IMR-90 (cell line): ENCODE measurements around the gene KCP. TPM values are rescaled to one million over a fixed set of nuclear protein-coding genes. Genes with fewer than 3 reads are reported as not detected.
A peak's percentile ranks its signal among the peaks of the same experiment; 100 is the strongest.

Source experiments
- ATAC-seq: fragments of 200-7000 bp; cut with Tn5 transposase; 2 replicates; pipeline ENCODE4 v1.9.1; 2020; ENCODE audit warnings: low read depth, mild to moderate bottlenecking, moderate library complexity
- BruUV-seq: library from RNA; stranded (reverse); fragments of 400-500 nt; replicated peaks from 2 replicates; lab custom pipeline; 2021; lab: Mats Ljungman, UMichigan
- CTCF ChIA-PET: fragments of 300-600 bp; formaldehyde crosslinking; extraction: SDS; loops from one replicate; lab custom pipeline; 2021; ENCODE audit warnings: antibody characterized with exemption; lab: Yijun Ruan, JAX
- POLR2A ChIA-PET: fragments of 300-600 bp; sonication (Branson Sonifier 250); formaldehyde crosslinking; loops from one replicate; lab custom pipeline; 2022; ENCODE audit warnings: antibody characterized with exemption; ENCODE audit not compliant: unreplicated experiment; lab: Charles Lee
- DNase-seq: peaks from one replicate; pipeline ENCODE4 v3.0.0; 2013
- H2AFZ ChIP-seq: replicated peaks from 2 replicates; pipeline ENCODE3; 2013; ENCODE audit warnings: low read length, mild to moderate bottlenecking; ENCODE audit not compliant: poor library complexity
- H2AK5ac ChIP-seq: 2 replicates; pipeline ENCODE4 v1.6.1; 2013; ENCODE audit warnings: low read depth, low read length, inconsistent platforms
- H2AK9ac ChIP-seq: replicated peaks from 2 replicates; pipeline ENCODE3; 2013; ENCODE audit warnings: mild to moderate bottlenecking, low read depth, low read length, moderate library complexity; ENCODE audit not compliant: poor library complexity
- H2BK120ac ChIP-seq: 2 replicates; pipeline ENCODE4 v1.6.1; 2013; ENCODE audit warnings: low read depth, low read length, inconsistent platforms
- H2BK15ac ChIP-seq: 3 replicates; pipeline ENCODE4 v1.6.1; 2013; ENCODE audit warnings: low read depth, low read length, inconsistent platforms
- H2BK20ac ChIP-seq: 2 replicates; pipeline ENCODE4 v1.6.1; 2013; ENCODE audit warnings: low read depth, mild to moderate bottlenecking, inconsistent platforms, low read length, moderate library complexity
- H2BK5ac ChIP-seq: 2 replicates; pipeline ENCODE4 v1.6.1; 2013; ENCODE audit warnings: mild to moderate bottlenecking, low read depth, low read length, inconsistent platforms; ENCODE audit not compliant: poor library complexity, severe bottlenecking
- H3K14ac ChIP-seq: replicated peaks from 2 replicates; pipeline ENCODE4 v1.6.1; 2013; ENCODE audit warnings: low read depth, low read length, inconsistent platforms
- H3K18ac ChIP-seq: 2 replicates; pipeline ENCODE4 v1.6.1; 2013; ENCODE audit warnings: low read depth, low read length, control low read depth
- H3K23ac ChIP-seq: 2 replicates; pipeline ENCODE4 v1.6.1; 2013; ENCODE audit warnings: low read depth, low read length, inconsistent platforms
- H3K27ac ChIP-seq: 2 replicates; pipeline ENCODE4 v1.5.1; 2013; ENCODE audit warnings: mild to moderate bottlenecking, control low read depth, low read length; ENCODE audit not compliant: insufficient read depth
- H3K27me3 ChIP-seq: 2 replicates; pipeline ENCODE4 v1.6.1; 2013; ENCODE audit warnings: low read length; ENCODE audit not compliant: control insufficient read depth, insufficient read depth
- H3K36me3 ChIP-seq: 2 replicates; pipeline ENCODE4 v1.6.1; 2013; ENCODE audit warnings: low read length, mixed read lengths; ENCODE audit not compliant: control insufficient read depth, insufficient read depth
- H3K4ac ChIP-seq: 2 replicates; pipeline ENCODE4 v1.6.1; 2013; ENCODE audit warnings: low read depth, low read length, inconsistent platforms
- H3K4me1 ChIP-seq: 2 replicates; pipeline ENCODE4 v1.6.1; 2013; ENCODE audit warnings: low read length, mixed read lengths; ENCODE audit not compliant: control insufficient read depth, insufficient read depth
- H3K4me2 ChIP-seq: 2 replicates; pipeline ENCODE4 v1.6.1; 2013; ENCODE audit warnings: low read depth, mild to moderate bottlenecking, control low read depth, low read length, moderate library complexity
- H3K4me3 ChIP-seq: 2 replicates; pipeline ENCODE4 v1.5.1; 2013; ENCODE audit warnings: low read depth, mild to moderate bottlenecking, control low read depth, low read length, moderate library complexity; ENCODE audit not compliant: insufficient read depth
- H3K56ac ChIP-seq: 2 replicates; pipeline ENCODE4 v1.6.1; 2013; ENCODE audit warnings: low read length, inconsistent platforms; ENCODE audit not compliant: insufficient read depth; ENCODE audit errors: extremely low read depth
- H3K79me1 ChIP-seq, 2 experiments: 2 replicates each; pipeline ENCODE4 v1.6.1; 2013; ENCODE audit warnings: low read length in 2 of 2, inconsistent platforms in 1 of 2, low read depth in 1 of 2
- H3K9ac ChIP-seq: 2 replicates; pipeline ENCODE4 v1.6.1; 2013; ENCODE audit warnings: low read depth, low read length, control low read depth
- H3K9me1 ChIP-seq: 2 replicates; pipeline ENCODE4 v1.6.1; 2013; ENCODE audit warnings: low read length, inconsistent platforms; ENCODE audit not compliant: insufficient read depth
- H3K9me3 ChIP-seq: 2 replicates; pipeline ENCODE4 v1.6.1; 2013; ENCODE audit warnings: low read length; ENCODE audit not compliant: control insufficient read depth, insufficient read depth
- H4K20me1 ChIP-seq: 2 replicates; pipeline ENCODE4 v1.6.1; 2013; ENCODE audit warnings: low read length, inconsistent platforms; ENCODE audit not compliant: insufficient read depth
- H4K5ac ChIP-seq: 2 replicates; pipeline ENCODE4 v1.6.1; 2013; ENCODE audit warnings: mild to moderate bottlenecking, low read depth, low read length, control low read depth
- H4K8ac ChIP-seq, 2 experiments: 2 replicates each; pipeline ENCODE4 v1.6.1; 2013; ENCODE audit warnings: low read depth in 2 of 2, low read length in 2 of 2, control low read depth in 1 of 2, inconsistent platforms in 1 of 2
- H4K91ac ChIP-seq: 2 replicates; pipeline ENCODE4 v1.6.1; 2013; ENCODE audit warnings: low read depth, low read length, inconsistent platforms; ENCODE audit not compliant: insufficient read depth
- BHLHE40 ChIP-seq: fragments of 150-350 bp; IDR thresholded peaks from 2 replicates; pipeline ENCODE4 v1.6.1; 2016; ENCODE audit warnings: mild to moderate bottlenecking, low read depth, low read length
- CEBPB ChIP-seq: IDR thresholded peaks from 2 replicates; pipeline ENCODE4 v1.6.1; 2012; ENCODE audit warnings: low read depth, low read length, improper control_type of control experiment
- CTCF ChIP-seq: conservative IDR thresholded peaks from 2 replicates; pipeline ENCODE4 v1.5.1; 2012; ENCODE audit warnings: mild to moderate bottlenecking, low read depth, low read length, improper control_type of control experiment
- ELK1 ChIP-seq: fragments of 150-350 bp; IDR thresholded peaks from 2 replicates; pipeline ENCODE4 v1.6.1; 2016; ENCODE audit warnings: low read depth, mild to moderate bottlenecking, low read length, moderate library complexity, borderline replicate concordance
- FOS ChIP-seq: fragments of 150-350 bp; IDR thresholded peaks from 2 replicates; pipeline ENCODE4 v1.6.1; 2016; ENCODE audit warnings: low read depth, low read length
- MAFK ChIP-seq: IDR thresholded peaks from 2 replicates; pipeline ENCODE4 v1.6.1; 2012; ENCODE audit warnings: low read depth, low read length, improper control_type of control experiment
- MAZ ChIP-seq: IDR thresholded peaks from 2 replicates; pipeline ENCODE4 v1.6.1; 2012; ENCODE audit warnings: low read depth, mild to moderate bottlenecking, low read length, improper control_type of control experiment, moderate library complexity, borderline replicate concordance
- MXI1 ChIP-seq: IDR thresholded peaks from 2 replicates; pipeline ENCODE4 v1.6.1; 2012; ENCODE audit warnings: low read depth, mild to moderate bottlenecking, low read length, moderate library complexity, borderline replicate concordance
- NFE2L2 ChIP-seq: fragments of 150-350 bp; IDR thresholded peaks from 2 replicates; pipeline ENCODE4 v1.6.1; 2016; ENCODE audit warnings: low read depth, mild to moderate bottlenecking, low read length
- POLR2A ChIP-seq: IDR thresholded peaks from 2 replicates; pipeline ENCODE4 v1.6.1; 2012; ENCODE audit warnings: mild to moderate bottlenecking, low read depth, low read length
- RAD21 ChIP-seq: IDR thresholded peaks from 2 replicates; pipeline ENCODE4 v1.6.1; 2012; ENCODE audit warnings: low read length, improper control_type of control experiment
- RCOR1 ChIP-seq: IDR thresholded peaks from 2 replicates; pipeline ENCODE4 v1.6.1; 2012; ENCODE audit warnings: mild to moderate bottlenecking, low read length, improper control_type of control experiment; ENCODE audit not compliant: insufficient replicate concordance
- RFX5 ChIP-seq: IDR thresholded peaks from 2 replicates; pipeline ENCODE4 v1.8.0; 2012; ENCODE audit warnings: low read depth, mild to moderate bottlenecking, low read length, moderate library complexity
- SMC3 ChIP-seq: fragments of 150-350 bp; IDR thresholded peaks from 2 replicates; pipeline ENCODE4 v1.6.1; 2016; ENCODE audit warnings: low read depth, mild to moderate bottlenecking, antibody characterized with exemption, low read length, moderate library complexity
- WGBS, 2 experiments: methylation state at CpG; one replicate each; pipeline versions ENCODE4 v1.1.5 to v1.1.7; 2013; ENCODE audit warnings: missing lambda C conversion rate in 2 of 2; ENCODE audit not compliant: insufficient read length in 1 of 2; ENCODE audit errors: extremely low coverage in 2 of 2; 5-methylcytosine and 5-hydroxymethylcytosine counted together
- dilution Hi-C: fragments of 300-500 bp; cut with HindIII; formaldehyde crosslinking; loops from one replicate; pipeline ENCODE4 v1.14.3; 2018; ENCODE audit warnings: low sequenced_read_pairs; ENCODE audit not compliant: unreplicated experiment
- in situ Hi-C: fragments of 300-500 bp; cut with MboI; formaldehyde crosslinking; loops from 3 replicates; pipeline ENCODE4 v1.14.3; 2019; ENCODE audit warnings: low sequenced_read_pairs, inconsistent platforms, mixed read lengths
- intact Hi-C: fragments of 100-400 bp; cut with micrococcal nuclease; formaldehyde crosslinking; loops from 2 replicates; pipeline ENCODE4 v1.10.0; 2022
- polyA plus RNA-seq, 3 experiments: library from polyadenylated mRNA; depleted of rRNA; stranded (reverse); fragments of >200 nt; gene quantifications; 2 replicates each; pipeline ENCODE4 v1.2.3, GENCODE V29; 2012; ENCODE audit warnings: low replicate concordance in 1 of 3
- total RNA-seq: library from RNA; depleted of rRNA; stranded (reverse); fragments of >200 nt; gene quantifications from 2 replicates; pipeline ENCODE4 v1.2.3, GENCODE V29; 2012

The KCP gene
- total and polyA plus RNA-seq, 2 of the 4 experiments (the other 2 are of a cell fraction), result 0.03 TPM; not detected in 1

DNA sequence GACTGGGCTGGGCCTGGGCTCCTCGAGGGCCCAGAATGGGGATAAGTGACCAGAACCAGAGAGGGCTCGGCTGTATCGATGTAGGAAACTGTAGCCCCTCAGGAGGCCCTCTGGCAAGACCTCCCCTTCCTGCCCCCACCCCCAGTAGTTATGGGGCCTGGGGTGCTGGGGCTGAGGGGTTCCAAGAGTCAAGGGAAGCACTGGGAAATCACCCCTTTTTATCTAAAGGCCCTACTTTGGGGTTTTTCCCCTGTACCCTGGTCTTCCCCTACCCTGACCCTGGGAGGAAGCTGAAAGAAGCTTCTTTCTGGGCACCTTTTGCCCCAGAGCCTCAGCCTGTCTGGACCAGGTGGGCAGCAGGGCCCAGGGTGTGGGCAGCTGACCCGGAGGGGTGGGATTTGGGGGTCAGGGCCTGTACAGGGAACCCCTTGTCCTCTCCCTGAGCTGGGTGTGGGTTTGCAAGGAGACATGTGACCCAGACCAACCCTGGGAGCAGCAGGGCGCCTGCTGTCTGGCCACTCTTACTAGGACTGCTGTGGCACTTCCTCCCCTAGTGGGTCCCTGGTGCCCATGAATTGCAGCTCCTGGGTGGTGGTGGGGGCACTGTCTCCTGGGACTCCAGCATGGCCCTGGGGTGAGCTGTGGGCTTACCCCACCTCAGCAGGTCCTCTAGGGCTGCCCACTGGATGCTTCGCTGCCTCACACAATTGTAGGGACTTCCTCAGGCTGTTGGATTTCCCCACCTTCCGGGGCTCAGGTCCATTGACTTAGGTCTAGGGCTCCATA is 28.8 kb upstream of the KCP start (continued):
- TF ChIP-seq NFE2L2, result no peak

DNA sequence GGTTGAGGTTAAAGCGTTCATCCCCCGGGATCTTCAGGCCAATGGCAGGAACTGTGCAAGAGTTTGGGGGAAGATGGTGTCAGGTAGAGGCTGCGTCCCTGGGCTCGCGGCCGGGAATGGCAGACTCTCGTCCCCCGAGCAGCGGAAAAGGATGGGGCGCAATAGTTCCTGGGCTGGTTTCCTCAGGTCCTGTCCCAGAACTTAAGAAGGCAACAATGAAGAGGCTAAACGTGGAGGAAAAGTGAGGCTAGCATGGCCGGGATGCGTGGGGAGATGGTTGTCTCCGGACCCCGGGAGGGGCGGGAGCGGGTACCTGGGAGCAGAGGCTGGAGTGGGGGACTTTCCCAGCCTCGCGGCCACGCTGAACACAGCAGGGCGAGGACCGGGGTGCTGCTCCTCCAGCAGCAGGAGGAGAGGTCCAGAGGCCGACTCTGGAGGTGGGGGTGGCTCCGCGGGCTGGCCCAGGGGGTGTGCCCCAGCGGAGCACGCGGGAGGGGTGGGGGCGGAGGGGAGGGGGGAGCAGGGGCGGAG is 28.1 kb upstream of the KCP start:
- intact Hi-C loops (no loop called here), in situ Hi-C loops (no loop called here), dilution Hi-C loops (no loop called here)
- Histone ChIP-seq H2AK9ac (no peak overlapping the region), H3K18ac (no peak overlapping the region), H4K20me1 (no peaks in the 10 kb centered on the region; the same call in 1 of the 2 replicates), H3K27ac (no peak overlapping the region), H3K27me3 (peaks cover 75% of the 10 kb centered on the region), H3K79me1 (no peaks in the 10 kb centered on the region), H3K14ac (no peak overlapping the region), H4K91ac (no peak overlapping the region), H2BK15ac (no peak overlapping the region), H3K4me3 (peak overlapping the region; percentile 21), H3K9me1 (no peaks in the 10 kb centered on the region), H3K4ac (no peak overlapping the region), H2AFZ (peak overlapping the region; percentile 70), H2BK120ac (no peak overlapping the region), H4K5ac (no peak overlapping the region), H2BK5ac (no peak overlapping the region), H3K36me3 (no peaks in the 10 kb centered on the region), H3K56ac (no peak overlapping the region), H3K9me3 (no peaks in the 10 kb centered on the region), H3K4me2 (peak overlapping the region; percentile 75), H4K8ac (no peak overlapping the region), H3K9ac (no peak overlapping the region), H3K23ac (no peak overlapping the region), H3K4me1 (no peaks in the 10 kb centered on the region; the same call in 1 of the 2 replicates), H2AK5ac (no peak overlapping the region), H2BK20ac (no peak overlapping the region)
- DNase-seq (no peak), ATAC-seq (peak; percentile 30)
- WGBS, 2 experiments, result 0% methylated on average over 3 of the region's 30 CpGs; no CpG with 5 or more reads in 1 of the 2 experiments
- ChIA-PET CTCF (no interaction called here), POLR2A (no interaction called here)
- no TSS peak for BruUV-seq
- TF ChIP-seq RFX5 (no peak), CEBPB (no peak), POLR2A (no peak), SMC3 (no peak), RAD21 (no peak), RCOR1 (no peak), NFE2L2 (no peak), CTCF (no peak), BHLHE40 (no peak), MAFK (no peak), MXI1 (no peak), ELK1 (no peak), MAZ (no peak), FOS (no peak)
